ENCODE data around the gene LAMA2. TPM values are rescaled to one million over a fixed set of nuclear protein-coding genes. Genes with fewer than 3 reads are reported as not detected.

LAMA2 gene
- total RNA-seq, 6 experiments from 2014 or later = 2.9 to 12.1 (median 6.2) TPM

DNA sequence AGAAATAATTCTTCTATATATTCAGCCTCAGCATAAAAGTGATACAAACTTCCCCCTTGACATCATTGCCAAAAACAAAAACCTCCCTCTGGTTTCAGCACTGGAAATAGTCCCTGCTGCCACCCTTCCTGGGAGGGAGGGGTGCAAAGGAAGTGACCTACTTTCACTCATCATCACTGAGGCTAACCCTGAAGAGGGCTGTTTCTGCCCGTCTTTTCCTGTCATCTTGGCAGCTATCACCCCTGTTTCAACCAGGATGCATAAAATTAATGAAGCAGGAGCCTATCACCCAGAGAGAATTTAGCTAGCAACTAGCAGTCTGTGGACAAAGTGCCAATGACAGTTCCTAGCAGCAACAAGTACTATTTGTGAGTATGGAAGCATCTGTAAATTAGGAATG is 397.8 kb downstream of the LAMA2 start:
- no peaks in the 10 kb centered on the region for H3K36me3 ChIP-seq
- H3K4me3 ChIP-seq = no peak overlapping the region
- no peaks in the 10 kb centered on the region for H3K27me3 ChIP-seq
- no peaks in the 10 kb centered on the region for H3K4me1 ChIP-seq
- peak in 2 of 4 donors; percentile 22 to 40 for ATAC-seq
- DNase-seq = no peak
- 14% methylated on average over 1 of the region's 1 CpG for WGBS (ENCODE audit: insufficient coverage, low coverage, low lambda C conversion rate, missing lambda C conversion rate)
- intact Hi-C loops (cut with DNase I) = no loop called here
- TF ChIP-seq CTCF (IDR thresholded peaks at IDR 0.05) = no peak
- TF ChIP-seq POLR2A (IDR thresholded peaks at IDR 0.05) = no peak
- no peaks in the 10 kb centered on the region for H3K9me3 ChIP-seq
- H3K27ac ChIP-seq = no peak overlapping the region

- Histone ChIP-seq H3K4me3 (no peak overlapping the region), H3K27ac (no peak overlapping the region), H3K36me3 (no peaks in the 10 kb centered on the region), H3K27me3 (no peaks in the 10 kb centered on the region), H3K4me1 (no peaks in the 10 kb centered on the region), H3K9me3 (no peaks in the 10 kb centered on the region)
- no peak for TF ChIP-seq CTCF (IDR thresholded peaks at IDR 0.05)
- TF ChIP-seq POLR2A (IDR thresholded peaks at IDR 0.05) = no peak
- no peak for DNase-seq
- intact Hi-C loops (cut with DNase I) = no loop called here
- ATAC-seq = no peak
These were observed 398.3 kb downstream of the LAMA2 start for GRCh38 chr6:129281168-129281796.

- Histone ChIP-seq H3K27ac (no peak overlapping the region), H3K4me3 (no peak overlapping the region), H3K4me1 (no peaks in the 10 kb centered on the region), H3K36me3 (no peaks in the 10 kb centered on the region), H3K9me3 (no peaks in the 10 kb centered on the region), H3K27me3 (no peaks in the 10 kb centered on the region)
- ATAC-seq (no peak), DNase-seq (no peak)
- intact Hi-C loops (cut with DNase I) = no loop called here
- TF ChIP-seq CTCF (IDR thresholded peaks at IDR 0.05) (no peak), POLR2A (IDR thresholded peaks at IDR 0.05) (no peak)
These were observed 399.1 kb downstream of the LAMA2 start for GRCh38 chr6:129282019-129282418.

DNA sequence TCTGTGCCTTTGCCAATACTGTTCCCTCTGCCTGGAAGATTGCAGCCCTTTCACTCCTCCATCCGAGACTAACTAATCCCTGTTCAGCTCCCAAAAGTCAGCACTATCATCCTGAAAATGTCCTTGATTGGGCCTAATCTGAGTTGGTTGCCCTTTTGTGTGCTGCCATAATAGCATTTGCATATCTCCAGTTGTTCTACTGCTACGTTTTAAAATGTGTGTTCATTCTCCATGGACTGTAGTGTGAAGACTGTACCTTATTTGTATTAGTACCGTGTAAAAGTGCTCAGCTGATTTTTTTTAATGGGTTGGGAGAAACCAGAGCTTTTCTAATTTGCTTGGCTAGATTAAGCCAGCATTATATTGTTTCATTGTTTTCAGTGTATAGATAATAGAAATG is 401.3 kb downstream of the LAMA2 start:
- Histone ChIP-seq H3K4me1 (no peaks in the 10 kb centered on the region), H3K27ac (no peak overlapping the region), H3K4me3 (no peak overlapping the region), H3K27me3 (no peaks in the 10 kb centered on the region), H3K9me3 (no peaks in the 10 kb centered on the region), H3K36me3 (no peaks in the 10 kb centered on the region)
- ATAC-seq (no peak), DNase-seq (no peak)
- intact Hi-C loops (cut with DNase I) = no loop called here
- WGBS (ENCODE audit: insufficient coverage, low coverage, low lambda C conversion rate, missing lambda C conversion rate) = 29% methylated on average over 3 of the region's 3 CpGs
- TF ChIP-seq POLR2A (IDR thresholded peaks at IDR 0.05) (no peak), CTCF (IDR thresholded peaks at IDR 0.05) (no peak)

Data from right lobe of liver (tissue), 6 donors.